Measurements from ENCODE around the gene ERBB4. TPM values are rescaled to one million over a fixed set of nuclear protein-coding genes. Genes with fewer than 3 reads are reported as not detected.

Gene ERBB4
- total and polyA plus RNA-seq, 7 donors = under 0.01 to 0.33 (median 0.08) TPM; not detected in 1

DNA sequence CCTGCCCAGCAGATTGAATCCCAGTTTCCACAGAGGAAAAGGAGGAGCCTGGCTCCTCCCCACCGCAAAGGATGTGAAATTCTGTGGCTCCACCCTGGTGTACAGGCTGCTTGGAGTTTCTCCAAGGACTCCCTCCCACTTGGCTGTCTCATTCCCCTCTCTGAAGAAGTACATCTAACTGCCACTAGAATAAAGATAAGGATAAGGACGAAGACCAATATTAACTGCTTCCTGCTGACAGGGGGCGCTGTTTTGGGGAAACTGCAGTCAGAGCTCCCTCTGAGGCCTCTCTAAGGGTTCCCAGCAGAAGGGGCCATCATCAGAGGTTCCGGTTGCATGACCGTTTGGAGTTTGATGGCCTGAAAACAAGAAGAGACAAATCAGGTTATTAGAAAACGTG, 1191.3 kb downstream of the ERBB4 start:
- no peaks in the 10 kb centered on the region for H3K9me3 ChIP-seq
- no peak overlapping the region for H3K4me3 ChIP-seq
- DNase-seq = no peak
- 69 to 81% methylated on average over 6 of the region's 6 CpGs for WGBS, 2 donors
- no peaks in the 10 kb centered on the region for H3K27me3 ChIP-seq
- no peaks in the 10 kb centered on the region for H3K36me3 ChIP-seq
- H3K4me1 ChIP-seq = no peaks in the 10 kb centered on the region
- no peak overlapping the region for H3K27ac ChIP-seq
- no peak for TF ChIP-seq POLR2A (IDR thresholded peaks at IDR 0.05)
- TF ChIP-seq, protein P1, sequence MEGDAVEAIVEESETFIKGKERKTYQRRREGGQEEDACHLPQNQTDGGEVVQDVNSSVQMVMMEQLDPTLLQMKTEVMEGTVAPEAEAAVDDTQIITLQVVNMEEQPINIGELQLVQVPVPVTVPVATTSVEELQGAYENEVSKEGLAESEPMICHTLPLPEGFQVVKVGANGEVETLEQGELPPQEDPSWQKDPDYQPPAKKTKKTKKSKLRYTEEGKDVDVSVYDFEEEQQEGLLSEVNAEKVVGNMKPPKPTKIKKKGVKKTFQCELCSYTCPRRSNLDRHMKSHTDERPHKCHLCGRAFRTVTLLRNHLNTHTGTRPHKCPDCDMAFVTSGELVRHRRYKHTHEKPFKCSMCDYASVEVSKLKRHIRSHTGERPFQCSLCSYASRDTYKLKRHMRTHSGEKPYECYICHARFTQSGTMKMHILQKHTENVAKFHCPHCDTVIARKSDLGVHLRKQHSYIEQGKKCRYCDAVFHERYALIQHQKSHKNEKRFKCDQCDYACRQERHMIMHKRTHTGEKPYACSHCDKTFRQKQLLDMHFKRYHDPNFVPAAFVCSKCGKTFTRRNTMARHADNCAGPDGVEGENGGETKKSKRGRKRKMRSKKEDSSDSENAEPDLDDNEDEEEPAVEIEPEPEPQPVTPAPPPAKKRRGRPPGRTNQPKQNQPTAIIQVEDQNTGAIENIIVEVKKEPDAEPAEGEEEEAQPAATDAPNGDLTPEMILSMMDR (IDR thresholded peaks at IDR 0.05) = no peak
- no peak for TF ChIP-seq EP300 (IDR thresholded peaks at IDR 0.05)
- TF ChIP-seq POLR2AphosphoS5 (IDR thresholded peaks at IDR 0.05) = no peak
- intact Hi-C loops (cut with DNase I) = no loop called here

DNA sequence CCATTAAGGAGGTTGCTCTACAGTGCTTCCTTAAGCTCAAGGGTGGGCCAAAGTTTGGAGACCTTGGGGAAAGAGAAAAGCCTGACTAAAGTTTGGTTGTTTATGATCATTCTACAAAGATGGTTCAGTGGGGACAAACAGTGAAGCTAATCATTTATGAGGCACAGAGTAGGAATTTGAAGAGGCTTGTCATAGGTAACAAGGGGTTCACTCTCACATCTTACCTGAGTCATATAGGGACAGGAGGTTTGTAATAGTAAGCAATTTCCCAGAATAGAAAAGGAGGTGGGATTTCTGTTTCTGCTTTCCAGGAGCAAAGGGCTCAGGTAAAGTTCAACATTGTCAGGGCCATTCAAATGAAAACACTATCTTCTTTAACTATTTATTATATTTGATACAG, 1194.3 kb downstream of the ERBB4 start:
- no peaks in the 10 kb centered on the region for H3K27me3 ChIP-seq
- no peaks in the 10 kb centered on the region for H3K36me3 ChIP-seq
- no peaks in the 10 kb centered on the region for H3K4me1 ChIP-seq
- H3K4me3 ChIP-seq = no peak overlapping the region
- no peaks in the 10 kb centered on the region for H3K9me3 ChIP-seq
- no peak for DNase-seq
- intact Hi-C loops (cut with DNase I) = no loop called here
- no peak for TF ChIP-seq EP300 (IDR thresholded peaks at IDR 0.05)
- H3K27ac ChIP-seq = no peak overlapping the region

DNA sequence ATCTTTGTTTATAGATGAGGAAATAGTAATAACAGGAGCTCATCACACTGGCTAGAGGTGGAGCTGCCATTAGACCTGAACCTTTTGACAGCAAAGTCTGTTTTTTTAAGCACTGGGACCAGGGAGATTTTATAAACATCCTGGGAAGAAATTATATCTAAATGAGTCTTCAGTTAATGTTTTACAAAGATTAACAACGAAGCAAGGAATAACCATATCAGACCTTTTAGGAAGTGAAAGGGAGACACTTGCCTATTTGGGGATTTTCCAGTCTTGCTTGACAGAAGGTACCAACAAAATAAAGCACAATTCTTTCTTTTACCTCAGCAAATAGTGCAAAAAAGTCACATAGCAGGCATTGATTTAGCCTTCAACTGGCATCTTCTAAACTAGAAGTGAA, 1205.2 kb downstream of the ERBB4 start:
- Histone ChIP-seq H3K4me3 (no peak overlapping the region), H3K4me1 (no peaks in the 10 kb centered on the region), H3K36me3 (no peaks in the 10 kb centered on the region), H3K27ac (no peak overlapping the region), H3K9me3 (no peaks in the 10 kb centered on the region), H3K27me3 (no peaks in the 10 kb centered on the region)
- TF ChIP-seq POLR2AphosphoS5 (IDR thresholded peaks at IDR 0.05) (no peak), EP300 (IDR thresholded peaks at IDR 0.05) (no peak), POLR2A (IDR thresholded peaks at IDR 0.05) (no peak)
- TF ChIP-seq, protein P1 (IDR thresholded peaks at IDR 0.05) = no peak
- WGBS, 2 donors = 6 to 31% methylated on average over 1 of the region's 1 CpG
- DNase-seq = no peak
- intact Hi-C loops (cut with DNase I) = no loop called here

DNA sequence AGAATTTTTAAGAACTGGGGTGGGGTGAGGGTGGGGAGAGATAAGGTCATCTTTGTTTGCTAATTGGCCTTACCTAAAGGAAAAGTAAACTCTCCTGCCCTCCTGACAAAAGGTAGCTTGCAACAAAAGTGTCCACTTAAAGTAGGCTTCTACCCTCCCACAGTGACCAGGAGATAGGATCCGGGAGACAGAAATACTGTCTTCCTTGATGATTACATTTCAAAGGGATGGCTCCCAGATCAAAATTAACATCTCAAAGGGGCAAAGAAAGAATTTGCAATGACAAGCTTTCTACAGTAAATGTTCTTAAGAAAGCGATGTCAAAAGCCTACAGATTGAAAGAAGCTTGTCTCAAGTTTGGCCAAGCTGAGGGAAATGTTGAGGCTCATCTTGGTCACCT, 1206.9 kb downstream of the ERBB4 start:
- TF ChIP-seq POLR2A (IDR thresholded peaks at IDR 0.05) (no peak), POLR2AphosphoS5 (IDR thresholded peaks at IDR 0.05) (no peak), EP300 (IDR thresholded peaks at IDR 0.05) (no peak)
- TF ChIP-seq, protein P1 (IDR thresholded peaks at IDR 0.05) = no peak
- intact Hi-C loops (cut with DNase I) = no loop called here

DNA sequence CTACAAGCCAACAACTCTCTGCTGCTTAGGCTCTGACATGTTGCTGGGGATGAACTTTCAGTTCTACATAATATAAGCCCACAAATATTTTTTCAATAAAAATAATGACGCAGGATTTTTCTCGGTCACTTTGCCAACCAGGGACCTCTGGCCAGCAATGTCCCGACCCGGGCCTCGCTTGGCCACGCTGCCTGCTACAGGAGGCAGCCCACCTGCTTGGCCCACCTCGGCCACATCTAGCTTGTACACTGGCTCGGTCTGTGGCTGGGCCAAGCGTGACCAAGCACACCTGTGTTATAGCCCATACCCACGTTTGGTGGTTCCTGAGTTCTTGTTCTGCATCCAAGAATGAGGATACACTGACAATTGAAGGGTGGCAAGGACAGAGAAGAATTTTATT, 1208.7 kb downstream of the ERBB4 start:
- intact Hi-C loops (cut with DNase I) = no loop called here
- WGBS, 2 donors = 92 to 94% methylated on average over 10 of the region's 10 CpGs
- no peaks in the 10 kb centered on the region for H3K9me3 ChIP-seq
- no peaks in the 10 kb centered on the region for H3K36me3 ChIP-seq
- no peaks in the 10 kb centered on the region for H3K27me3 ChIP-seq
- H3K4me1 ChIP-seq = no peaks in the 10 kb centered on the region
- H3K4me3 ChIP-seq = no peak overlapping the region
- no peak for TF ChIP-seq EP300 (IDR thresholded peaks at IDR 0.05)
- no peak for TF ChIP-seq POLR2AphosphoS5 (IDR thresholded peaks at IDR 0.05)
- TF ChIP-seq POLR2A (IDR thresholded peaks at IDR 0.05) = no peak
- TF ChIP-seq, protein P1 (IDR thresholded peaks at IDR 0.05) = no peak
- no peak for DNase-seq
- no peak overlapping the region for H3K27ac ChIP-seq

More for the DNA sequence above, 1206.9 kb downstream of the ERBB4 start:
- H3K36me3 ChIP-seq = no peaks in the 10 kb centered on the region
- no peak for DNase-seq
- no peaks in the 10 kb centered on the region for H3K9me3 ChIP-seq
- no peak overlapping the region for H3K4me3 ChIP-seq
- H3K27ac ChIP-seq = no peak overlapping the region
- H3K27me3 ChIP-seq = no peaks in the 10 kb centered on the region
- no peaks in the 10 kb centered on the region for H3K4me1 ChIP-seq
- 66 to 85% methylated on average over 2 of the region's 2 CpGs for WGBS, 2 donors
